ENCODE results near the gene CHRNB1.
"Not testable (repeated sequence)": the region's sequence is repeated elsewhere in the genome, so short reads cannot be mapped to it uniquely, and the experiment has no call there.

The CHRNB1 gene

GRCh38 chr17:7475764-7476422, 31.0 kb downstream of the CHRNB1 start:
- intact Hi-C loops (cut with micrococcal nuclease): no loop called here
- H3K4me3 Mint-ChIP-seq: peak overlapping the region; percentile 0
- H3K27ac Mint-ChIP-seq: peak overlapping the region; percentile 81
- H3K27me3 Mint-ChIP-seq: no peaks in the 10 kb centered on the region
- no peaks in the 10 kb centered on the region for H3K9me3 Mint-ChIP-seq
- peaks cover 60% of the 10 kb centered on the region for H3K4me1 Mint-ChIP-seq (ENCODE audit: low read depth)
- peaks cover 9% of the 10 kb centered on the region for H3K36me3 Mint-ChIP-seq (ENCODE audit: low read depth)

GRCh38 chr17:7476494-7476893, 31.6 kb downstream of the CHRNB1 start:
- Mint-ChIP-seq H3K4me3 (peak overlapping the region; percentile 4), H3K27me3 (no peaks in the 10 kb centered on the region), H3K4me1 (ENCODE audit: low read depth) (peaks cover 64% of the 10 kb centered on the region), H3K9me3 (no peaks in the 10 kb centered on the region), H3K27ac (peak overlapping the region; percentile 81), H3K36me3 (ENCODE audit: low read depth) (peaks cover 9% of the 10 kb centered on the region)
- intact Hi-C loops (cut with micrococcal nuclease): no loop called here

- Mint-ChIP-seq H3K36me3 (ENCODE audit: low read depth) (peaks cover 9% of the 10 kb centered on the region), H3K27ac (peak overlapping the region; percentile 81), H3K4me3 (peak overlapping the region; percentile 75), H3K27me3 (no peaks in the 10 kb centered on the region), H3K4me1 (ENCODE audit: low read depth) (peaks cover 64% of the 10 kb centered on the region), H3K9me3 (no peaks in the 10 kb centered on the region)
- intact Hi-C loops (cut with micrococcal nuclease): no loop called here
These were observed 32.1 kb downstream of the CHRNB1 start for GRCh38 chr17:7476951-7477350.

GRCh38 chr17:7477392-7478275, 32.8 kb downstream of the CHRNB1 start:
- peak overlapping the region; percentile 75 for H3K4me3 Mint-ChIP-seq
- peaks cover 67% of the 10 kb centered on the region for H3K4me1 Mint-ChIP-seq (ENCODE audit: low read depth)

GRCh38 chr17:7478276-7479212, 33.7 kb downstream of the CHRNB1 start:
- Mint-ChIP-seq H3K4me1 (ENCODE audit: low read depth) (peaks cover 73% of the 10 kb centered on the region), H3K27me3 (no peaks in the 10 kb centered on the region), H3K36me3 (ENCODE audit: low read depth) (peaks cover 17% of the 10 kb centered on the region), H3K27ac (peak overlapping the region; percentile 81), H3K9me3 (no peaks in the 10 kb centered on the region), H3K4me3 (peak overlapping the region; percentile 75)
- intact Hi-C loops (cut with micrococcal nuclease): no loop called here

More at GRCh38 chr17:7477392-7478275, 32.8 kb downstream of the CHRNB1 start:
- Mint-ChIP-seq H3K9me3 (no peaks in the 10 kb centered on the region), H3K27ac (peak overlapping the region; percentile 81), H3K36me3 (ENCODE audit: low read depth) (peaks cover 9% of the 10 kb centered on the region), H3K27me3 (no peaks in the 10 kb centered on the region)
- intact Hi-C loops (cut with micrococcal nuclease): no loop called here

GRCh38 chr17:7479213-7480088, 34.6 kb downstream of the CHRNB1 start, which contains the start of gene ZBTB4:
ZBTB4 (minus strand) TSS chr17:7479631; CDS start chr17:7466801, 12,830 bp downstream.
- Mint-ChIP-seq H3K4me3 (peak within 1 kb of the TSS; percentile 81), H3K9me3 (no peaks in the 10 kb centered on the region), H3K27ac (peak within 1 kb of the TSS; percentile 81), H3K36me3 (ENCODE audit: low read depth) (peaks cover 19% of the 10 kb centered on the region), H3K27me3 (no peaks in the 10 kb centered on the region), H3K4me1 (ENCODE audit: low read depth) (peaks cover 73% of the 10 kb centered on the region)
- intact Hi-C loops (cut with micrococcal nuclease): loop anchor here (10.0 kb wide), 1 partner anchor 125 kb away; the partner anchor contains the start of genes KCTD11 and TMEM95

GRCh38 chr17:7480089-7480384, 35.2 kb downstream of the CHRNB1 start:
- Mint-ChIP-seq H3K9me3 (no peaks in the 10 kb centered on the region), H3K4me1 (ENCODE audit: low read depth) (peaks cover 78% of the 10 kb centered on the region), H3K27ac (peak overlapping the region; percentile 81), H3K4me3 (peak overlapping the region; percentile 81), H3K36me3 (ENCODE audit: low read depth) (peaks cover 19% of the 10 kb centered on the region), H3K27me3 (no peaks in the 10 kb centered on the region)
- intact Hi-C loops (cut with micrococcal nuclease): loop anchor here (10.0 kb wide), 1 partner anchor 125 kb away; the partner anchor contains the start of genes KCTD11 and TMEM95

DNA sequence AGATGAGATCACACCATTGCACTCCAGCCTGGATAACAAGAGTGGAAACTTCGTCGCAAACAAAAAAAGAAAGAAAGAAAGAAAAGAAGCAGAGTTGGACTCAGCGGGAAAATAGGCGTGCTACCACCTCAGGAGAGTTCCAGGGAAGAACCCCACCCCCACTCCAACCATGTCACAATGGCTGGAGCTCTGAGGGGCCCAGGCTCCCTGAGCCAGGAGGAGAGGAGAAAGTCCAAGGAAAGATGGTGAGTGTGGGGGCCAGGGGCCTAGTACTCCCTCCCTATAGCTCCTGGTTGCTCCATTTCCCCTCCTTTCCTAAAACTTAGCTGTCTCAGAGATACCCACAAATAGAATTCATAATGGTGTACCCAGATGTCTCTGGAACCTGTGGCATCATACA, 36.4 kb downstream of the CHRNB1 start, which contains the start of gene SLC35G6:
Gene SLC35G6, plus strand, starts transcription at position 172 of the 400 bp plus-strand sequence. Its CDS starts 71 bp downstream, at position 243.
- peak within 1 kb of the TSS; percentile 81 for H3K4me3 Mint-ChIP-seq
- H3K27ac Mint-ChIP-seq: peak within 1 kb of the TSS; percentile 81
- not testable (repeated sequence) for H3K27me3 Mint-ChIP-seq, H3K9me3 Mint-ChIP-seq
- intact Hi-C loops (cut with micrococcal nuclease): loop anchor here (10.0 kb wide), 1 partner anchor 126 kb away; the partner anchor contains the start of genes KCTD11 and TMEM95
- H3K4me1 Mint-ChIP-seq (ENCODE audit: low read depth): peaks cover 75% of the 10 kb centered on the region
- H3K36me3 Mint-ChIP-seq (ENCODE audit: low read depth): peaks cover 28% of the 10 kb centered on the region

DNA sequence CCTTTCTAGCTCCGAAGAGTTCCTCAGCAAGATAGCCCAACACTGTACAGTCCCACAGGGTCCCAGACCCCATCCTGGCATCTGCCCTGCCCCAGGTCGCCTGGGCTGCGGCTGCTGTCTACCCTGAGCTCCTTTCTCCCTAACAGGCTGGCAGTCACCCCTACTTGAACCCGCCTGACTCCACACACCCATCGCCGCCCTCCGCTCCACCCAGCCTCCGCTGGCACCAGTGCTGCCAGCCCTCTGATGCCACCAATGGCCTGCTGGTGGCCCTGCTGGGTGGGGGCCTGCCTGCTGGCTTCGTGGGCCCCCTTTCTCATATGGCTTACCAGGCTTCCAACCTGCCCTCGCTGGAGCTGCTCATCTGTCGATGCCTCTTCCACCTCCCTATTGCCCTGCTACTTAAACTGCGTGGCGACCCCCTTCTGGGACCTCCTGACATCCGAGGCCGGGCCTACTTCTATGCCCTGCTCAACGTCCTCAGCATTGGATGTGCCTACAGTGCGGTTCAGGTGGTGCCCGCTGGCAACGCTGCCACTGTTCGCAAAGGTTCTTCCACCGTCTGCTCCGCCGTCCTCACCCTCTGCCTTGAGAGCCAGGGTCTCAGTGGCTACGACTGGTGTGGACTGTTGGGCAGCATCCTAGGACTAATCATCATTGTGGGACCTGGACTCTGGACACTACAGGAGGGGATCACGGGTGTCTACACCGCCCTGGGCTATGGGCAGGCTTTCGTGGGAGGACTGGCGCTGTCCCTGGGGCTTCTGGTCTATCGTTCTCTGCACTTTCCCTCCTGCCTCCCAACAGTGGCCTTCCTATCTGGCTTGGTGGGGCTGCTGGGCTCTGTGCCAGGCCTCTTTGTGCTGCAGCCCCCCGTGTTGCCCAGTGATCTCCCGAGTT, 37.2 kb downstream of the CHRNB1 start:
- not testable (repeated sequence) for H3K27me3 Mint-ChIP-seq, H3K9me3 Mint-ChIP-seq, H3K4me3 Mint-ChIP-seq
- H3K27ac Mint-ChIP-seq: peak overlapping the region; percentile 100
- peaks cover 75% of the 10 kb centered on the region for H3K4me1 Mint-ChIP-seq (ENCODE audit: low read depth)
- intact Hi-C loops (cut with micrococcal nuclease): loop anchor here (10.0 kb wide), 1 partner anchor 127 kb away; the partner anchor contains the start of genes KCTD11 and TMEM95
- peaks cover 36% of the 10 kb centered on the region for H3K36me3 Mint-ChIP-seq (ENCODE audit: low read depth)

DNA sequence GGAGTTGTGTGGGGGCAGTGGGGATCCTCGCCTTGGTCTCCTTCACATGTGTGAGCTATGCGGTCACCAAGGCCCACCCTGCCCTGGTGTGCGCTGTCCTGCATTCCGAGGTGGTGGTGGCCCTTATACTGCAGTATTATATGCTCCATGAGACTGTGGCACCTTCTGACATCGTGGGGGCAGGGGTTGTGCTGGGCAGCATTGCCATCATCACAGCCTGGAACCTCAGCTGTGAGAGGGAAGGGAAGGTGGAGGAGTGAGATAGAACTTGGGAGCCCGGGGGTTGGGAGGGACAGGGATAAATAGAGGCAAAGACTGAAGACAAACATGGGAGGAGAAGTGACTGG, 37.9 kb downstream of the CHRNB1 start:
- peaks cover 75% of the 10 kb centered on the region for H3K4me1 Mint-ChIP-seq (ENCODE audit: low read depth)
- H3K36me3 Mint-ChIP-seq (ENCODE audit: low read depth): peaks cover 42% of the 10 kb centered on the region
- peak overlapping the region; percentile 97 for H3K4me3 Mint-ChIP-seq
- H3K9me3 Mint-ChIP-seq, H3K27me3 Mint-ChIP-seq: not testable (repeated sequence)
- H3K27ac Mint-ChIP-seq: peak overlapping the region; percentile 100
- intact Hi-C loops (cut with micrococcal nuclease): loop anchor here (10.0 kb wide), 1 partner anchor 128 kb away; the partner anchor contains the start of genes KCTD11 and TMEM95

DNA sequence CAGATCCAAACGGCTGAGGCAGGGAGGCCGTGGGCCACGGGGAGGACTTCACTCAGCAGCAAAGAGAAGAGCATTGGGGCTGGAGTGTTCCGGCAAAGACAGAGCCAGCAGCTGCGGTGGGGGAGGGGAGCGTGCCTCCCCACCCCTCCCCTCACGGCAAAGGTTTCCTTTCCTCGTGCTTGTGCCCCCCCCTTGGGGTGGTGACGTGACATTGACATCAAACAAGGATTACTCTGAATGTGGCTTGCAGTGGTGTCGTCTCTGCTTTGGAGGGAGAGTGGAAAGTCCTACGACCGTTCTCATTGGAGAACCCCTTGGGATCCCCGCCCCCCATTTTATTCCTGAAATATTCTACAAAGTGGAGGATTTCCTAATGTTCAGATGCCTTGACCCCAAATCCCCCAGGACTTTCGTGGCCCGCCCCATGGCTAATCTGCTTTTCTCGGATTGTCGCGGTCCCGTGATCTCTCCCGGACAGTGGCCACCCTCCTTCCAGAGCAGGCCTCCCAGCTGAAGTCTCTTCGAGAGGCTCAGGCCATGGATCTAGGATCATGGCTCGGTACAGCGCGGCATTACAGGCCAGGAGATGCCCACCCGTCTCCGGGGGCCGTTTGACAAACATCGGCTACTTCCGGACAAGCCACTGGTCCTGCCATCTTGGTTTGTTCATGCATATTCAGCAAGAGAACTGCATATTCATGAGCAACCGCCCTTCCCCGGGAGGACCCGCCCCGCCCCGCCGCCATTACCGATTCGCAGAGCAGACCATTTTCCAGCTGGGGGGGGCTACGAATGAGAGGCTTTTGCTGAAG, 38.6 kb downstream of the CHRNB1 start:
- intact Hi-C loops (cut with micrococcal nuclease): loop anchor here (1.0 to 10.0 kb wide), 2 partner anchors 48 to 129 kb away; partner anchors contain the start of genes KCTD11, TMEM102 and TMEM95
- Mint-ChIP-seq H3K27me3 (no peaks in the 10 kb centered on the region), H3K4me1 (ENCODE audit: low read depth) (peaks cover 72% of the 10 kb centered on the region), H3K9me3 (no peaks in the 10 kb centered on the region), H3K36me3 (ENCODE audit: low read depth) (peaks cover 48% of the 10 kb centered on the region), H3K4me3 (peak overlapping the region; percentile 97), H3K27ac (peak overlapping the region; percentile 100)

Measured in dendritic cell treated with granulocyte-macrophage colony-stimulating factor and Interleukin-4, amounts not matched to agents 40 ng/mL and 50 ng/mL, for 4 days (primary cell).